ENCODE data around the gene KCNK7.

KCNK7 gene

GRCh38 chr11:65611758-65612603 lies 16.4 kb upstream of the KCNK7 start:
- FAIRE-seq (no peak), DNase-seq (ENCODE audit: insufficient read length, low spot score) (no peak)

GRCh38 chr11:65611028-65611757 lies 15.6 kb upstream of the KCNK7 start:
- FAIRE-seq, result no peak
- DNase-seq (ENCODE audit: insufficient read length, low spot score), result no peak

- DNase-seq (ENCODE audit: insufficient read length, low spot score) (no peak), FAIRE-seq (no peak)
Measured at GRCh38 chr11:65610404-65610803, 14.8 kb upstream of the KCNK7 start.

GRCh38 chr11:65609665-65610064 lies 14.1 kb upstream of the KCNK7 start:
- FAIRE-seq, result no peak
- DNase-seq (ENCODE audit: insufficient read length, low spot score), result no peak

- no peak for FAIRE-seq
- DNase-seq (ENCODE audit: insufficient read length, low spot score), result no peak
Measured at GRCh38 chr11:65609229-65609628, 13.6 kb upstream of the KCNK7 start.

GRCh38 chr11:65607614-65608426 lies 12.2 kb upstream of the KCNK7 start:
- FAIRE-seq (no peak), DNase-seq (ENCODE audit: insufficient read length, low spot score) (no peak)

- DNase-seq (ENCODE audit: insufficient read length, low spot score) (no peak), FAIRE-seq (no peak)
Measured at GRCh38 chr11:65606876-65607613, 11.4 kb upstream of the KCNK7 start.

GRCh38 chr11:65604258-65604657 lies 8.7 kb upstream of the KCNK7 start:
- FAIRE-seq, result no peak
- DNase-seq (ENCODE audit: insufficient read length, low spot score), result no peak

GRCh38 chr11:65599955-65600246 lies 4.3 kb upstream of the KCNK7 start:
- FAIRE-seq, result no peak

GRCh38 chr11:65599216-65599954 lies 3.8 kb upstream of the KCNK7 start:
- FAIRE-seq (no peak), DNase-seq (ENCODE audit: insufficient read length, low spot score) (no peak)

More at GRCh38 chr11:65599955-65600246, 4.3 kb upstream of the KCNK7 start:
- no peak for DNase-seq (ENCODE audit: insufficient read length, low spot score)

- FAIRE-seq (no peak), DNase-seq (ENCODE audit: insufficient read length, low spot score) (no peak)
Measured at GRCh38 chr11:65598258-65598699, 2.7 kb upstream of the KCNK7 start.

GRCh38 chr11:65596520-65596919 lies 920 bp upstream of the KCNK7 start:
- FAIRE-seq, result no peak
- DNase-seq (ENCODE audit: insufficient read length, low spot score), result no peak

- FAIRE-seq (no peak), DNase-seq (ENCODE audit: insufficient read length, low spot score) (no peak)
Measured at GRCh38 chr11:65595131-65595530, 469 bp downstream of the KCNK7 start.

GRCh38 chr11:65593518-65594414 lies 1.8 kb downstream of the KCNK7 start:
- FAIRE-seq, result peak; percentile 78
- DNase-seq (ENCODE audit: insufficient read length, low spot score), result peak; percentile 77

- FAIRE-seq (no peak), DNase-seq (ENCODE audit: insufficient read length, low spot score) (no peak)
Measured at GRCh38 chr11:65592858-65593517, 2.6 kb downstream of the KCNK7 start.

GRCh38 chr11:65591939-65592857 lies 3.4 kb downstream of the KCNK7 start:
- DNase-seq (ENCODE audit: insufficient read length, low spot score) (no peak), FAIRE-seq (no peak)

- FAIRE-seq, result no peak
- DNase-seq (ENCODE audit: insufficient read length, low spot score), result no peak
Measured at GRCh38 chr11:65590240-65590738, 5.3 kb downstream of the KCNK7 start.

Data from GM19239 (cell line).